Endothelial cell of umbilical vein (primary cell): ENCODE data around the gene ASIC5.

ENCODE experiments used
- CTCF ChIP-seq, 2 donors: IDR thresholded peaks; 1 replicate in 1 of 2; 2 replicates in 1 of 2; pipeline ENCODE4 v1.5.1; 2011; ENCODE audit warnings: low read length in 2 of 2, mild to moderate bottlenecking in 2 of 2, moderate library complexity in 2 of 2, control low read depth in 1 of 2, inconsistent platforms in 1 of 2, low read depth in 1 of 2; ENCODE audit not compliant: insufficient read depth in 1 of 2; ENCODE audit errors: extremely low read depth in 1 of 2
- EZH2 ChIP-seq: IDR thresholded peaks from 2 replicates; pipeline ENCODE4 v1.6.1; 2012; ENCODE audit warnings: borderline replicate concordance, low read depth, mild to moderate bottlenecking, moderate library complexity, low read length, inconsistent platforms; ENCODE audit not compliant: severe bottlenecking
- FOS ChIP-seq: IDR thresholded peaks from 2 replicates; pipeline ENCODE4 v1.6.1; 2011; ENCODE audit warnings: mild to moderate bottlenecking, low read length, moderate library complexity, borderline replicate concordance; ENCODE audit not compliant: insufficient read depth
- JUN ChIP-seq: IDR thresholded peaks from 2 replicates; pipeline ENCODE4 v1.6.1; 2011; ENCODE audit warnings: borderline replicate concordance, low read depth; ENCODE audit not compliant: insufficient read length, insufficient read depth
- MAX ChIP-seq: IDR thresholded peaks from 2 replicates; pipeline ENCODE4 v1.6.1; 2011; ENCODE audit not compliant: insufficient read depth, insufficient read length
- MYC ChIP-seq: IDR thresholded peaks from one replicate; pipeline ENCODE4 v1.6.1; 2011; ENCODE audit warnings: mild to moderate bottlenecking, low read depth, low read length
- POLR2A ChIP-seq: IDR thresholded peaks from 2 replicates; pipeline ENCODE4 v1.6.1; 2012; ENCODE audit warnings: low read depth, mild to moderate bottlenecking, control low read depth, low read length
- POLR2AphosphoS5 ChIP-seq: IDR thresholded peaks from 2 replicates; pipeline ENCODE4 v1.6.1; 2012; ENCODE audit warnings: low read depth, mild to moderate bottlenecking, control low read depth, low read length, moderate library complexity; ENCODE audit not compliant: insufficient read depth

GRCh38 chr4:155903453-155903852, 37.4 kb upstream of the ASIC5 start, which contains the start of gene TDO2:
- TF ChIP-seq CTCF (IDR thresholded peaks at IDR 0.05; ENCODE audit: extremely low read depth in 1 of 2, insufficient read depth in 1 of 2, low read depth in 1 of 2, low read length in 2 of 2): no peak
- no peak for TF ChIP-seq POLR2AphosphoS5
- no peak for TF ChIP-seq POLR2A
- TF ChIP-seq MYC: no peak
- no peak for TF ChIP-seq JUN
- no peak for TF ChIP-seq EZH2
- TF ChIP-seq MAX: no peak
- no peak for TF ChIP-seq FOS
